Measurements from ENCODE around the gene PXMP2.

- TF ChIP-seq CTCF (IDR thresholded peaks at IDR 0.05) (no peak), POLR2A (IDR thresholded peaks at IDR 0.05) (no peak)
Observed at GRCh38 chr12:132653567-132654290, 33.7 kb upstream of the PXMP2 start.

Data from heart left ventricle (tissue), 13 donors.